ENCODE data around the gene PIGK.
A peak's percentile ranks its signal among the peaks of the same experiment; 100 is the strongest.

PIGK gene

DNA sequence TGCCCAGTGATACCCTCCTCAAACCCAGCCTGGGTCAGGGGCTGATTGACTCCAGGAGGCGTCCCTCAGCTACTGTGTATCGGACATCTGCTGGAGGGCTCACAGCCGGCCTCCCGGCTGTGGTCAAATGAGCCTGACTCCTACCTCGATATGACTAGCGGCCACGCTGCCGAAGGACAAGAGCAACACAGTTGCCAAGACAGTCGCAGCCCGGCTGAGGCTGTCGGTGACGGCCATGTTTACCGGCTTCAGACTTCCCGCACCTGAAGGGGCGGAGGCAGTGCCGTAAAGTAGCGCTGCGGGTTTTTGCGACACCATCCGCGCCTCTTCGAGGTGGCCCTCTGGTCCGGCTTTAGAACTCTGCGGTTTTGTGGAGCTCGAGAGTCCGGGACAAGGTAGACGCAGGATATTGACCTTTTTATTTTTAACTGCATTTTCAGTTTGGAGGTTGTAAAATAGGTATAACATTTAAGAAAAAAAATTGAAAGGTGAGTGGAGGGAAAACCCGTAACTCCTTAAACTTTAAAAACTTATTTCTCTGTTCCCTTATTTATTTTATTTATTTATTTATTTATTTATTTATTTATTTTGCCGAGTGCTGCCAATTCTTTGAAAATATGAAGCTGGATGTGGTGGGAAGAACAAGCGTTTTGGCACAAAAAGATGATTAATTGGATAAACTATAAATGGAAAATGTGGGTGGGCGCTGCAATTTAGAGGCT is at the start of gene PIGK:
PIGK (minus strand) TSS at position 265 of the 722 bp plus-strand sequence; CDS start at position 237, 28 bp downstream.
- TF ChIP-seq MYC (IDR thresholded peaks at IDR 0.05; ENCODE audit: low read depth, low read length), result peak; percentile 69
- peak; percentile 24; the same call in 1 of the 2 replicates for TF ChIP-seq MAX (IDR thresholded peaks at IDR 0.05; ENCODE audit: low read depth, low read length)
- TF ChIP-seq CTCF (IDR thresholded peaks at IDR 0.05; ENCODE audit: low read depth, low read length), result no peak
- TF ChIP-seq POLR2A (IDR thresholded peaks at IDR 0.05; ENCODE audit: extremely low read depth, insufficient read length), result peak; percentile 55

GRCh38 chr1:77267035-77267434 is 47.8 kb upstream of the PIGK start:
- H3K4me3 ChIP-seq (ENCODE audit: low read depth, low read length), result no peak overlapping the region
- DNase-seq (ENCODE audit: low read depth), result no peak
- TF ChIP-seq POLR2A (IDR thresholded peaks at IDR 0.05; ENCODE audit: extremely low read depth, insufficient read length), result no peak
- no peak for TF ChIP-seq MAX (IDR thresholded peaks at IDR 0.05; ENCODE audit: low read depth, low read length)
- TF ChIP-seq MYC (IDR thresholded peaks at IDR 0.05; ENCODE audit: low read depth, low read length), result no peak
- TF ChIP-seq CTCF (IDR thresholded peaks at IDR 0.05; ENCODE audit: low read depth, low read length), result no peak

More for the DNA sequence above, at the start of gene PIGK:
- H3K4me3 ChIP-seq (ENCODE audit: low read depth, low read length), result peak within 1 kb of the TSS; percentile 99
- DNase-seq (ENCODE audit: low read depth), result peak; percentile 91

- no peak for TF ChIP-seq CTCF (IDR thresholded peaks at IDR 0.05; ENCODE audit: low read depth, low read length)
- TF ChIP-seq POLR2A (IDR thresholded peaks at IDR 0.05; ENCODE audit: extremely low read depth, insufficient read length), result no peak
- no peak for TF ChIP-seq MAX (IDR thresholded peaks at IDR 0.05; ENCODE audit: low read depth, low read length)
- no peak for TF ChIP-seq MYC (IDR thresholded peaks at IDR 0.05; ENCODE audit: low read depth, low read length)
- no peak for DNase-seq (ENCODE audit: low read depth)
- no peak overlapping the region for H3K4me3 ChIP-seq (ENCODE audit: low read depth, low read length)
Measured at GRCh38 chr1:77265180-77265579, 46.0 kb upstream of the PIGK start.

- TF ChIP-seq MYC (IDR thresholded peaks at IDR 0.05; ENCODE audit: low read depth, low read length), result no peak
- no peak for TF ChIP-seq CTCF (IDR thresholded peaks at IDR 0.05; ENCODE audit: low read depth, low read length)
- no peak for TF ChIP-seq POLR2A (IDR thresholded peaks at IDR 0.05; ENCODE audit: extremely low read depth, insufficient read length)
- no peak for TF ChIP-seq MAX (IDR thresholded peaks at IDR 0.05; ENCODE audit: low read depth, low read length)
- no peak overlapping the region for H3K4me3 ChIP-seq (ENCODE audit: low read depth, low read length)
- DNase-seq (ENCODE audit: low read depth), result no peak
Measured at GRCh38 chr1:77263708-77264107, 44.5 kb upstream of the PIGK start.

DNA sequence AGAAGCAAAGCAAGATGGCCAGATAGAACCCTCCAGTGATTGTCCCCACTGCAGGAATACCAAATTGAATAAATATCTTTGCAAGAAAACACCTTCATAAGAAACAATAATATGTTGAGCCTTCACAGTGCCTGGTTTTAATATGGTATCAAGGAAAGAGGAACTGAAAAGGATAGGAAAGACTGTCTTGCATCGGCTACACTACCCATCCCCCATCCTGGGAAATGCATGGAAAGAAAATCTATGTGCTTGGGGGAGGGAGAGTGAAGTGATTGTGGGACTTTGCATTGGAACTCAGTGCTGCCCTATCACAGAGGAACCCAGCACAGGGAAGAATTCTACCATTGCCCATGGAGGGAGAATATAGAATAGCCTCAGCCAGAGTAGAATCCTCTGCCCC is 34.0 kb upstream of the PIGK start:
- TF ChIP-seq MYC (IDR thresholded peaks at IDR 0.05; ENCODE audit: low read depth, low read length) (no peak), CTCF (IDR thresholded peaks at IDR 0.05; ENCODE audit: low read depth, low read length) (no peak), POLR2A (IDR thresholded peaks at IDR 0.05; ENCODE audit: extremely low read depth, insufficient read length) (no peak), MAX (IDR thresholded peaks at IDR 0.05; ENCODE audit: low read depth, low read length) (no peak)
- no peak overlapping the region for H3K4me3 ChIP-seq (ENCODE audit: low read depth, low read length)
- DNase-seq (ENCODE audit: low read depth), result no peak
